ENCODE measurements around the gene PES1. TPM values are rescaled to one million over a fixed set of nuclear protein-coding genes. Genes with fewer than 3 reads are reported as not detected.
"Not testable (repeated sequence)": the region's sequence is repeated elsewhere in the genome, so short reads cannot be mapped to it uniquely, and the experiment has no call there.

Gene PES1
- total RNA-seq, 2 donors from 2014 or later, result 36.4 to 48.3 TPM

DNA sequence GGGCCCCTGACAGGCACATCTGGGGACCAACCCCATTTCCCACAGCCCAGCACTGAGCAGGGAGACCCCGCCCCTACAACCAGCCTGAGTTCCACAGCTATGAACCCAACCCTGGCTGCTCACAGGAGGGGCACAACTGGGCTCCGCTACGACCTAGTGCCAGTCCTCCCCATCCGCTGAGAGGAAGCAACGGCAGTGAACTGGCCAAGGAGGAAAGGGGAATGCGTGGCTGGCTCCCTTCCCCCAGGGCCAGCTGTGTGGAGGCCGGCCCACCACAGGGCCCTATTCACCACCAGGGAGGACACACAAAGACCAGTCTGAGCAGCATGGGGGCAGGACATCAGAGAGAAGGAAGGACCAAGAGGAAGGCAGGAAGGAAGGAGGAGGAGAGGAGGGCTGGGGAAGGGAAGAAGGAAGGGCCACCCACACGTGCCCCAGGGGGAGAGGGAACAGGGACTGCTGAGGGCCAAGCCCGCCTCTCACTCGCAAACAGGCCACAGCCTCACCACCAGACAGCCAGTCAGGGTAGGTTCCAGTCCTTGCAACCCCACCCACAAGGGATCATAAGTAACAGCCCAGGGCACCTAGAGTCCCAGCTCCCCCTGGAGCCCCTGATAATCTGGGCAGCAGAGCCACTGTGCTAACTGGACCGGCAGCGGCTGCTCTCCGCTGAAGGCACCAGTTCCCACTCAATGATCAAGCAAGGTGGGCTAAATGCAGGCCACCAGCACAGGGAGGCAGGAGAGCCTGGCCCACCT is 8.7 kb downstream of the PES1 start:
- no peak for DNase-seq
- ATAC-seq, result no peak
- intact Hi-C loops (cut with DNase I, micrococcal nuclease), result no loop called here

GRCh38 chr22:30582051-30582450 is 9.7 kb downstream of the PES1 start:
- ATAC-seq, result no peak
- DNase-seq, result no peak
- intact Hi-C loops (cut with DNase I, micrococcal nuclease), result no loop called here

DNA sequence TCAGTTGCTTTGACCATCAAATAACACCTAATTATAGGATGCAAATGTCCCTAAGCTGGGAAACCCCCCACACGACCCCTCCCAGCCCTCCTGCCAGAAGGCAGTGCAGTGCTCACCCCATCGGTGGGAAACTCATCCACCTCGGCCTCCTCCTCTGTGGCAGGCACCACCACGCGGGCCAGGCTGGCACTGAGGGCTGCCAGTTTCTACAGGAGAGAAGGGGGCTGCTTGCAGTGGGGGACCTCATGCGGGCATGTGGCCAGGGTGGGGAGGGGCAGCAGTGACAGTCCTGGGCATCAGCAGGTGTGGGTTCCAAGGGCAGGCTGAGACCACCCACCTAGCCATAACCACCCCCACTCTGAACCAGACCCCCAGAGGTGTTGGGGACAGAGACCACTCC is 10.8 kb downstream of the PES1 start:
- DNase-seq, result no peak
- ATAC-seq, result no peak
- intact Hi-C loops (cut with DNase I, micrococcal nuclease), result no loop called here

DNA sequence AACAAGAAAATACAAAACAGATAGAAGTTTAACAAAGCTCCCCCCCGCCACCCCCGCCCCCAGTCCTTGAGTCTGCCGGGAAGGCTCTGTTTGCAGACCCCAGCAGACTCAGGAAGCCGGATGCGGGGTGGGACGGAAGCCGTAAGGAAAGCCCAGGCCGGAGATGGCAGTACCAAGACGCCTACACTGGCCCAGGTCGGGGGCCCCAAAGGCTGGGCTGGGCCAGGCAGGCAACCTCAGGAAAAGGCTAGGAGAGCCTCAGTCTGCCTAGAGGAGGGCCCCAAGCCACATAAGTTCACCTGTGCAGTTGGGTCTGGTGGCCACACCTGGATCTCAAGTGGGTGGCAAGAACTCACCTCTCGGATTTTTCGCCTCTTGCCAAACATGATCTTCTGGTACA is 13.2 kb downstream of the PES1 start:
- ATAC-seq, result no peak
- intact Hi-C loops (cut with DNase I, micrococcal nuclease), result no loop called here
- no peak for DNase-seq

- DNase-seq (peak; percentile 30 to 38), ATAC-seq (no peak)
- intact Hi-C loops (cut with DNase I, micrococcal nuclease), result no loop called here
Measured at GRCh38 chr22:30575859-30576258, 15.9 kb downstream of the PES1 start.

- intact Hi-C loops (cut with DNase I, micrococcal nuclease), result no loop called here
- ATAC-seq (no peak), DNase-seq (no peak)
Measured at GRCh38 chr22:30574997-30575671, 16.6 kb downstream of the PES1 start.

DNA sequence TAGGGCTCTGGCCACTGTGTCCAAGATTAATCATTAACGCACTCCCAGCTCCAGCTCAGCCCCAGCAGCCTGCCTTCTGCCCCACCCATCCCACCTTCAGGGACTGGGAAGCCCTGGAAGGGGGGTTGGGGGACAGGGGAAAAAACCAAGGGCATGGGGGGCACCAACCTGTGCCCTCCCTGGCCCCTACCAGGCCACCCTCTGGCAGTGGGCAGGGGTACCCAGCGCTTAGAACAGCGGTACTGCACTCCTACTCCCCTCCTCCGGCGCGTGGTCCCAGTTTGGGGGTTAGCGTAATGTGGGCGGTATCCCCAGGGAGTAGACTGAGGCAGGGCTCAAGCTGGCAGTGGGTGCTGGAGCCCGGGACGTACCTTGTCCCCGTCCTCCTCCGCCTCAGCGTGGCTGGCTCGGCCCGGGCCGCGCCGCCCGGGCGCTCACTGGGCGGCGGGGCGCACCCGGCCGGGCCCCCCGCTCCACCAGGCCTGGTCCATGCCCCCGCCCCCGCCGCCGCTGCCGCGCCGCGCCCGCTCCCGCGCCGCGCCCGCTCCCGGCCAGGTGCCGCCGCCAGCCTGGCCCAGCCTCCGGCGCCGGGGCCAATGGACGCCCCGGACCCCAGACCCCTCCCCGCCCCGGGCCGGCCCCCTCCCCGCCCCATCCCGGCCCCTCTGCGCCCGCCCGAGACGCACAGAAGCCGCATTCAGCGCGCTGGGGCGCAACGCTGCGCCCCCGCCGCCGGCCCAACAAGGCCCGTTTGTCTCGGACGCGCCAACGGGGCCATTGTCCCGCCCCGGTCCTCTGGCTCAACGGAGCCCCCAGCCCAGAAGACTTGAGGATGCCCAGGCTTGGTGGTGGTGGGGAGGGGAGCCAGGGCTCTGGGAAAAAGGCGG is 17.4 kb downstream of the PES1 start, which contains the start of gene GAL3ST1:
Gene GAL3ST1 (minus strand): TSS at position 571 of the 887 bp plus-strand sequence. CDS start 17,273 bp downstream, outside the sequence.
- ATAC-seq, result peak; percentile 81
- intact Hi-C loops (cut with DNase I, micrococcal nuclease), result no loop called here
- DNase-seq, result peak; percentile 63 to 77

- peak; percentile 60 for ATAC-seq
- DNase-seq, result peak; percentile 54 to 60
- intact Hi-C loops (cut with DNase I, micrococcal nuclease), result no loop called here
Measured at GRCh38 chr22:30573594-30574094, 18.1 kb downstream of the PES1 start.

- ATAC-seq, result peak; percentile 68
Measured at GRCh38 chr22:30572840-30573593, 18.7 kb downstream of the PES1 start.

GRCh38 chr22:30572210-30572609 is 19.5 kb downstream of the PES1 start:
- ATAC-seq (no peak), DNase-seq (no peak)
- intact Hi-C loops (cut with DNase I, micrococcal nuclease), result no loop called here

More at GRCh38 chr22:30572840-30573593, 18.7 kb downstream of the PES1 start:
- intact Hi-C loops (cut with DNase I, micrococcal nuclease), result no loop called here
- peak; percentile 66 for DNase-seq

DNA sequence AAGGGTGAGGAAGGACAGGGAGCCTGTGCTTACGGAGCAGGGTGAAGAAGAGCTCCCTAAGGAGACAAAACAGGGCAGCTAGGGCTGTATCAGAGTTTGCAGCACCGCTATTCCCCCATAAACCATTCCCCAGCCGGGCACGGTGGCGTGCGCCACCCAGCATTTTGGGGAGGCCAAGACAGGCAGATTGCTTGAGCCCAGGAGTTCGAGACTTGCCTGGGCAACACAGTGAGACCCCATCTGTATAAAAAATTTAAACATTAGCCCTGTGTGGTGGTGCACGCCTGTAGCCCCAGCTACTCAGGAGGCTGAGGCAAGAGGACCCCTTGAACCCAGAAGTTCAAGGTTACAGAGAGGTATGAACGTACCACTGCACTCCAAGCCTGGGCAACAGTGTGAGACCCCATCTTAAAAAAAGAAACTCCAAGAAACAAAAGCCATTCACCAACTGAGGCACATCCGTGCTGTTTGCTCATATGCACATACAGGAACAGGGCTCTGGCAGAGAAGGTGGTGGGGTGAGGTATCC is 22.0 kb downstream of the PES1 start:
- intact Hi-C loops (cut with DNase I, micrococcal nuclease), result no loop called here
- DNase-seq (no peak), ATAC-seq (no peak)

GRCh38 chr22:30568137-30568805 is 23.4 kb downstream of the PES1 start:
- DNase-seq (no peak), ATAC-seq (no peak)
- intact Hi-C loops (cut with DNase I, micrococcal nuclease), result no loop called here

GRCh38 chr22:30567277-30567676 is 24.4 kb downstream of the PES1 start:
- intact Hi-C loops (cut with DNase I, micrococcal nuclease); DNase-seq; ATAC-seq: not testable (repeated sequence)

GRCh38 chr22:30566125-30566524 is 25.6 kb downstream of the PES1 start:
- DNase-seq, result peak; percentile 58 to 66
- peak; percentile 96 for ATAC-seq
- intact Hi-C loops (cut with DNase I, micrococcal nuclease), result no loop called here

DNA sequence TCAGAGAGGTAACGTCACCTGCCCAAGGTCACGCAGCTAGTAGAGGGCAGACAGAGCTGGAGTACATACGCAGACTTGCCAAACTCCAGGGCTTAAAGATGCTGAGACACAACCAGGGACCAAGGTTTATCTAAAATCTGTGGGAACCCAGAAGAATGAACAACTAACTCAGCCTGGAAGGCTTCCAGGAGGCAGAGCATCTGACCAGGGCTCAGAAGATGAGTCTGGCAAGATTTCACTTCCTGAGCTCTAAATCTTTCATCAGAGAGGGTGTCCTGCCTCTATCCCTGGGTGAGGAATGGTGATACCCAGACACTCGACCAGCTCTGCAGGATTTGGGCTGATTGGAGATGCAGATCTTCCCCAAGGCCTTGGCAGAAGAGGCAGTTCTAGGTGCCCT is 26.4 kb downstream of the PES1 start:
- intact Hi-C loops (cut with DNase I, micrococcal nuclease), result no loop called here
- ATAC-seq, result no peak

DNA sequence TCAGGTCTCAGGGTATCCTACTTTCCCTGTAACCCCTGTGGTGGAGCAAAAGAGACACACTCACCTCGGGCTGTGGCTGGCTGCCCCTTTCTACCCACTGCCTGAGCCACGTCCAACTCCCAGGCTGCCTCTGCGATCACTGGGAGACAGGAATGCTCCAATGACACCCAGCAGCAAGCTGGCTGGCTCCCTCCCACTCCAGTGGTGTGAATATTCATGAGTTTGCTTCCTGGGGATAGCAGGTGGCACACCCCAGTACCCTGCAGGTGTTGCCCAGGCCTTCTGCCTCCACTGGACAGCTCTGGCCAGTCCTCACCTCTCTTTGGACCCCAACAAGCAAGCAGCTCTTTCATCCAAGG is 27.0 kb downstream of the PES1 start:
- intact Hi-C loops (cut with DNase I, micrococcal nuclease), result no loop called here
- DNase-seq, result no peak
- ATAC-seq, result no peak

More for the DNA sequence above, 26.4 kb downstream of the PES1 start:
- DNase-seq, result no peak

- DNase-seq, result no peak
- intact Hi-C loops (cut with DNase I, micrococcal nuclease), result no loop called here
- no peak for ATAC-seq
Measured at GRCh38 chr22:30564045-30564760, 27.5 kb downstream of the PES1 start.
